Stimulated activated CD4-positive, alpha-beta T cell treated with anti-CD3 and anti-CD28 coated beads, Interleukin-15, amount 100 ng/mL, for 1 hour (primary cell): ENCODE measurements around the gene RNASEH2A.

ENCODE experiments used
- DNase-seq, 2 donors: peaks; one replicate each; pipeline ENCODE4 v3.0.0-alpha.2; 2020; ENCODE audit warnings: low read depth in 1 of 2, low spot score in 1 of 2

Gene RNASEH2A

DNA sequence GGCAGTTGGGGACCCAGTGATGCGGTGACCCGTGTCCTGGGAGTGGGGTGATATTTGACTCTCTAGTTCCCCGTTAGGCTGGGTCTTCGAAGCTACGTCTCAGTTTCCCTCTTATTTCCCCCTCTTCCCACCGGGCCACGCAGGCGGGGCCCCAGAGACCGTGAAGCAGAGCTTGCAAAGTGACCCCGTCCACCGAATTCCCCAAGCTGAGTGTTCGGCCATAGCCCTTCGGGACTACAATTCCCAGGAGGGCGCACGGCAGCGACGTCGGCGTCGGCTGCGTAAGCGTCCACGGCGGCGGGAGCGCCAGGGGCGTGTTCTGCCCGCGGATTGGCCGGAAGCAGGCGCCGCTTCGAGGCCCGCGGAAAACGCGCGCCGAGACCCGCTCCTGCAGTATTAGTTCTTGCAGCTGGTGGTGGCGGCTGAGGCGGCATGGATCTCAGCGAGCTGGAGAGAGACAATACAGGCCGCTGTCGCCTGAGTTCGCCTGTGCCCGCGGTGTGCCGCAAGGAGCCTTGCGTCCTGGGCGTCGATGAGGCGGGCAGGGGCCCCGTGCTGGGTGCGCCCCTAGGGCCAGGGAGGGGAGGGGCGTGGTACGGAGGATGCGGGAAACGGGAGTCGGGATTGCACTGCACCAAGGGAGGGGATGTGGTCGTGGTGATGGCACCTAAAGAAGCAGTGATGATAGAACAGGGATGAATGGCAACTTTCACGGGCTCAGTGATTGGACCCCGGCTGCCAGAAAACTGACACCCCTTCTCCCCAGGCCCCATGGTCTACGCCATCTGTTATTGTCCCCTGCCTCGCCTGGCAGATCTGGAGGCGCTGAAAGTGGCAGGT lies at the start of gene RNASEH2A:
Gene RNASEH2A, plus strand, starts transcription at position 343 of the 840 bp plus-strand sequence. Its CDS starts 90 bp downstream, at position 433.
- peak; percentile 75 to 84 for DNase-seq

DNA sequence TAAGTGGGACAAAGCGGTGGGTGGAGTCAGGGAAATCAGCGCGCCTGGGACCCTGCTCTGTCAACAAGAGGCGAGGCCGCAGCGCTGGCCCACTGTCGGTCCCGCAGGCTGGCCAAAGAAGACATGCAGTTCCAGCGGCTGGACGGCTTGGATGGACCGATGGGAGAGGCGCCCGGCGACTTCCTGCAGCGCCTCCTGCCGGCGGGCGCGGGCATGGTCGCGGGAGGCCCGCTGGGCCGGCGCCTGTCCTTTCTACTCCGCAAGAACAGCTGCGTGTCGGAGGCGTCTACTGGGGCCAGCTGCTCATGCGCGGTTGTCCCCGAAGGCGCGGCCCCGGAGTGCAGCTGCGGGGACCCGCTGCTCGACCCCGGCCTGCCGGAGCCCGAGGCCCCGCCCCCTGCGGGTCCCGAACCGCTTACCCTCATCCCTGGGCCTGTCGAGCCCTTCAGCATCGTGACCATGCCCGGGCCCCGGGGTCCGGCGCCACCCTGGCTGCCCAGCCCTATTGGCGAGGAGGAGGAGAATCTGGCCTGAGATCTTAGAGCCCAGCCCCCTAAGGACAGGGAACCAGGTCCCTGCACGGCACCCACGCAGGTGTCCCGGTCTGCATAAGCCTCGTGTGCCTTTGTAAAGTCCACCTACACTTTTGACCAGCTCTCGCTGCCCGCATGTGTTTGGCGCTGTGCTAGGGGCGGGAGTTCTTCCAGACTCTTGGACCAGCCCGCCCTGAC lies 48.7 kb upstream of the RNASEH2A start:
- peak; percentile 43 to 59 for DNase-seq

DNA sequence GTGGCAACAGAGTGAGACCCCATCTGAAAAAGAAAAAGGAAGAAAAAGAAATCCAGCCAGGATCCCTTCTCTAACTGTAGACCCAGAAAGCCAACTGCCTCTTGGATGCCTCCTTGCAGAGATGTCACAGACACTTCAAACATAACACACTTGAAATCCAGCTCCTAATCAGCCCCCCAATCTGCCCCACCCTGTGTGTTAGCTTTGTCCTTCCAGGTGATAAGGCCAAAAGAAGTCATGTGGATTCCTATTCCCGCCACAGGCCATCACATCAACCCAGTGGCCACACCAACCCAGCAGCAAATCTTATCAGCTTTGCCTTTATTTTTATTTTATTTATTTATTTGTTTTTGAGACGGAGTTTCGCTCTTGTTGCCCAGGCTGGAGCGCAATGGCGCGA lies 46.7 kb upstream of the RNASEH2A start:
- no peak for DNase-seq

DNA sequence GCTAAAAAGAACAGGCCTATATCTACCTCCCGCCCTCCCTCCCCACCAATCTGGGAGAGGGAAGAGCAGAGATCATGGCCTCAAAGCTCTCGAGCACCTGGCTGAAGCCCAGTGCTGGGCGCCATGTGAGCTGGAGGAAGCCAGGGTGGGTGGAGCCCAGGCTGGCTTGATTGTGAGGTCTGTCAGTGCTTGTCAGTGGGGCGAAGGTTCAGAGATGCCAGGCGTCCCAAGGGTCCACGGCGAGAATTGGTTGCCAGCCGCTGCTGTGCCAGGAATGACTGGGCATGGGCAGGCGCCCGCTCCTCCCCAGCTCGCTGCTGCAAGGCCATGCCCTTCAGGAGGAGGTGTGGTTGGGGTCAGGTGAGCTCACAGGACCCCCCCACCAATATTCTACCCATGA lies 43.3 kb upstream of the RNASEH2A start:
- no peak for DNase-seq

DNA sequence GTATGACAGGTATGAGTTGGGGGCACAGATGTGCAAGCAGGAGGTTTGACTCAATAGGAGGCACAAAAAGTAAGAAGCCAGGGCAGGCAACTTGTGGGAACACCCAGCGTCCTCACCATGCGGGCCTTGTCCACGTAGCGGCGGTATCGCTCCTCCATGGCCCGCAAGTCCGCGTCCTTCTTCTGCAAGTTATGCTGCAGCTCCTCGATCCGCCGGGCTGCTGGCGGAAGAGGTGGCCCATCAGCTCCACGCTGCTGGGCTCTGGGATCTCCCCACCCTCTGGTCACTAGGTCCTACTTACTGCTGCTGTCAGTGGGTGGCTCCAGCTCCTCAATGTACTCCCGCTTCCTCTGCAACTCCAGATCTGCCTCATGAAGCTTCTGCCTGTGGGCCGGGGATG lies 41.7 kb upstream of the RNASEH2A start:
- no peak for DNase-seq

DNA sequence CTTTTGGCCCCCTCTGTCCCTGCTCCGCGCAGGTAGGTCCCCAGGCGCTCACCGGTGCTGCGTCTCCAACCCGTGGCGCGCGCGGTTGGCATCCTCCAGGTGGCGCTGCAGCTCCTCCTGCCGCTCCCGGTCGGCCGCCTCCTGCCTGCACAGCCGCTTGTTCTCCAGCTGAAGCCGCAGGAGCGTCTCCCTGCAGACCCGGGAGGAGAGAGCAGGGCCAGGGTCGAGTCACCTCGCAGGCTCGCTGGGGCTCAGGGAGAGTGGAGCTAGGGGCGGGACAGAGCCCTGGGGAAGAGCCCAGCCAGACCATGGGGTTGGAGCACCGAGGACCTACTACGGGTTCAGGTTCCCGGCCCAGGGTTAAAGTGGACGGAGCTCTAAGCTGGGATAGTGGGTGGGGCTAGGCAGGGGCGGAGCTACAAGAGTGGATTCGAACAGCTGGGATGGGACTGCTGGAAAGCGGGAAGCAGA lies 40.3 kb upstream of the RNASEH2A start:
- peak in 1 of 2 donors; percentile 66 for DNase-seq

DNA sequence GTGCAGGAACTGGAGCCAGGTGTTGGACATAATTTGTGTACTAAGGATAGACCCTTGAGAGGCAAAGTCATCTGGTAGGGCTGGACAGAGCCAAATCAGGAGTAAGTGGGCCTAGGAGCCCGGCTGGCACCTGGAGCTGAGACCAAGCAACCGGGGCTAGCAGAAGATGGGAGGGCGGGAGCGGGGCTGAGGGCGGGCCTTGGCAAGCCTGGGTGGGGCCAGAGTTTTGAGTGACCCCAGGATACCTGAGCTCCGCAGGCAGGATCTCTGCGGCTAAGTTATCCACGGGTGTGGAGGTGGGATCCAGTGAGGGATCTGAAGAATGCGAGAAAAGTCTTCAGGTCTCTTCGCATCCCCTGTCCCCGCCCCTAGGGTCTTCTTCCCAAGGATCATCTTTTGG lies 39.2 kb upstream of the RNASEH2A start:
- DNase-seq: no peak

DNA sequence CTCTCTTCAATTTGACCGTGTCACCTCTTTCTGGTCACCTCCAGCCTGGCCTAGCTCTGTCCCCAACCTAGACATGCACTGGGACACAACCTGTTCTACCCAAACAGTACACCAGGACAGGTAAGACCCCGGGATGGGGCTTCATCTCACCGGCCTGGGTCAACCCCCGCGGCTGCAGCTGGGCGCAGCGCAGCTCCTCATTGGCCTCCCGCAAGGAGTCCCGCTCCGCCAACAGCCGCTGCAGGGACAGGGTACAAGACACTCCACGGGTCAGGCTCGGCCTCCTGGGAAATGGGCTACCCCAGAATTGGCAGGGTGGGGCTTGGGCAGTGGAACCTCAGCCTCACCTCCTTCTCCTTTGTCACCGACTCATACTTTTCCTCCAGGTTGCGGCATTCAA lies 38.7 kb upstream of the RNASEH2A start:
- no peak for DNase-seq

DNA sequence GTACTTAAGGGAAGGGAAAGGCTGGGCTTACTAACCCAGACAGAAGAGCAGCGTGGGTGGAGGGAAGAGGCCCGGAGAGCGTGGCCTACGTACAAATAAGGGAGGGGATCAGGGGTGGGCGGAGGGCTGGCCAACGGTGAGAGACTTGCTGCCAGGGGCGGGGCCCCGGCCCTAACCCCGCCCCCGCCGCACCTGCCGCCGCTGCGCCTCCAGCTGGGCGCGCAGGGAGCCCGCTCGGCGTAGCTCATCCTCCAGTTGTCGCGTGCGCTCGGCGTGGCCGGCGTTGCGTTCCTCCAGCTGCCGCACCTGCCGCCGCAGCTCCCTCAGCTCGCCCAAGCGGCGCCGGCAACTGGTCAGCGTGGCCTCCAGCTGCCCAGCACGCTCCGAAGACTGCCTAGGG lies 36.7 kb upstream of the RNASEH2A start:
- no peak for DNase-seq

DNA sequence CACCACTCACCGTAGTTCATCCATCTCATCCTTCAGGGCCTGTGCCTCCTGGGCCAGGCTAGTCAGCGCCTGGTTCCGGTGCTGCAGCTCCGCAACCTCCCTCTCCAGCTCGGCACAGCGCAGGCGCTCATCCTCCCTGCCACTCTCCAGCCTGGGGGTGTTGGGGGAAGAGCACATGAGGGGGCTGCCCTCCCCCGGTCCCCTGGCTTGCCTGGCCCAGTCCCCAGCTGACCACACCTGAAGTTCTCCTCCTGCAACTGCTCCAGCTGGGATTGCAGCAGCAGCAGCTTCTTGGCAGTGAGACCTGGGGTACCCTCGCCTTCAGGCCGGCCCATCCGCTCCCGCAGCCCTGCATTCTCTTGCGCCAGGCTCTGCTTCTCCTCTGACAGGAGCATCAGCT lies 35.5 kb upstream of the RNASEH2A start:
- DNase-seq: no peak

DNA sequence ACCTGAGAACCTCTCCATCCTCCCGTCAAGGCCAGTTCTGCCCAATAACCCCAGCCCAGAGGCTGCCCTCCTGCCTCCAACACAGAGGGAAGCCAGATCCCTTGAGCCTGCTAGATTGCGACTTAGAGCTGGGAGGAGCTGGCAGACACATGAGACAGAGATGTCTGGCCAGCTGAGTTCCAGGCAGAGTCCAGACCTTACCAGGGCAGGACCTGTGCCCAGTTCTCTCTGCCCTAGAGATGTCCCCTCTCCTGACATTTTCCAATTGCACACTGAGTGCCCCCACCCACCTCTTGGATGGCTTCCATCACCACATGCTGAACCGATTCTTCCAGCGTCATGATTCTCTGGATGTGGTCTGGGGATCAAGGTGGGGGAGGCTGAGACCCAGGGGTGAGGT lies 34.1 kb upstream of the RNASEH2A start:
- DNase-seq: no peak

DNA sequence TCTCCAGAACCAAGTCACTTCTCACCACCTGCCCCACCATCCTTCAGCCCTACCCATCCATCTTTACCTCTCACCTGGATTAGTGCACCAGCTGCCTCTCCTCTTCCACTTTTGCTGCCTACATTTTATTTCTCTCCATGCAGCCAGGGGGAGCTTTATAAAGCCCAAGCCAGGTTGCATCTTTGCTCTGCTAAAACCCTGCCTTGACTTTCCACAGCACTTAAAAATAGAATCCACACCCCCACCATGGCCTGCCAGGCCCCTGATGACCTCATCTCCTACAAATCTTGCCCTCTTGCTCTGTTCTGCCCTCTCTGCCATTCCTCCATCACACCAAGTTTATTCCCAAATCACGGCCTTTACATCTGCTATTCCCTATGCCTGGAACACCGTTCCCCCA lies 32.8 kb upstream of the RNASEH2A start:
- DNase-seq: no peak

DNA sequence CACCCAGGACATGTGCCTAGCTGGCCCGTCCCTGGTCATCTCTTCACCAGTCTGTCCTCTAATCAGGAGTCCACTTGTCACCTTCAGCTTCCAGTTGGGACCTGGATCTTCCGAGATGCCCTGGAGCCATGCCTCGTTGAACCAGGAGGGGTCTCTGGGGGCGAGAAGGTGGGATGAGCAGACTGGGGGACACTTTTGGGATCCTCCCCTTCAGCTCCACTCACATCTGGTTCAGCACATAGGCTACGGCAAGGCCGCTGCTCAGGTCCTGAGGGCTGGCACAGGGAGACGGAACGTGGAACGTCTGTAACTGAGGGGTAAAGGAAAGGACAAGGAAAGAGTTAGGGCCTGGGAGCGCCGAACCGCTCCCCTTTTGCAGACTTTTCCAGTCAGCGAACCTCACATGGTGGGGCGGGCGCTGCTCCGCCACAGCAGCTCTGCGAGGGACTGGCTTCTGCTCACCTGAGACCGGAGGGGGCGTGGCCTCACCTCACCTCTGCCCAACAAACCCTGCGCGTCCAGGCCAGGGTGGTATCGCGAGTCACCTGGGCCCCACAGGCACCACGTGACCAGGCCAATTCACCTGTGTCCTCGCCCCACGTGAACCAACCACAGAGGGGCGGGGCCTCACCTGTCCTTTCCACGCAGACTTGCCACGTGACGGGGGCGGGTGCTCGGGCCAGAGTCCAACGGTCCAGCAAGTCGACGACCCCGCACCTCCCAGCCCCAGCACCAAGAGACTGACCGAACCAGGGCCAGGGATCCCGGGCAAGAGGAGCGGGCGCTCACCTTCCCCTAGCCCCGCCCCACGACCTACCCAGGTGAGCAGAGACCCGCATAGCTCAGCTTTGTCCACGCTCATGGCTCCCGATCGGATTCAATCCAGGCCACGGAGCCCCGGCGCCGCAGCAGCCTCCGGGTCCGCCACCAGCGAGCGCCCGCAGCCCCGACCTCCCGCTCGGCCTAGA lies 31.5 kb upstream of the RNASEH2A start, which contains the start of gene HOOK2:
Gene HOOK2, minus strand, starts transcription at position 965 of the 968 bp plus-strand sequence. Its CDS starts 103 bp downstream, at position 862.
- DNase-seq: no peak

DNA sequence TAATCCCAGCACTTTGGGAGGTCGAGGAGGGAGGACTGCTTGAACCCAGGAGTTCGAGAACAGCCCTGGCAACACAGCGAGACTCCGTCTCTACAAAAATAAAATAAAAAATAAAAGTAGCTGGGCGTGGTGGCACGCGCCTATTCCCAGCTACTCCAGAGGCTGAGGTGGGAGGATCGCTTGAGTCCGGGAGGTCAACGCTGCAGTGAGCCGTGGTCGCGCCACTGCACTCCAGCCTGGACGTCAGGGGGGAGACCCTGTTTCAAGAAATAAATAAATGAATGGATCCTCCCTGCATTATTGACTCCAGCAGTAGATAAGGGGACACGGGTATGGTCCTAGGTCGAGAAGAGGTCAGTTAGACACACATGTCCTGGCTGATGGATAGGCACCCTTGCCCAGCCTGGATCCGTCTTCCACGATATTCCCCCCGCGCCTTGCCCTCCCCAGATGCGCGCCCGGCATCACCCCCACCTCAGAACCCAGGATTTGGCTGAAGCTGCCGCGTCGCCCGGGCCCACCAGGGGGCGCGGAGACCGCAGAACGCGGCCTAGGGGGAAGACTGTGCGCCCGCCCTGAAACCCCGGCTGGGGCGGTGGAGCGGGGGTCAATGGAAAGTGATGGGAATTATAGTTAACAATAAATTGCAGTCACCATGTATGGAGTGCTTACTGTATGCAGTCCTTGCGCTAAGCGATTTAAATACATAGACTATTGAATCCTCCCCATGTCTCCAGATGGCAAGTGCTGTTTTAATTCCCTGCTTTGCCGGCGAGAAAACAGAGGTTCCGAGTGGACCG lies 29.0 kb upstream of the RNASEH2A start:
- peak; percentile 65 to 78 for DNase-seq

DNA sequence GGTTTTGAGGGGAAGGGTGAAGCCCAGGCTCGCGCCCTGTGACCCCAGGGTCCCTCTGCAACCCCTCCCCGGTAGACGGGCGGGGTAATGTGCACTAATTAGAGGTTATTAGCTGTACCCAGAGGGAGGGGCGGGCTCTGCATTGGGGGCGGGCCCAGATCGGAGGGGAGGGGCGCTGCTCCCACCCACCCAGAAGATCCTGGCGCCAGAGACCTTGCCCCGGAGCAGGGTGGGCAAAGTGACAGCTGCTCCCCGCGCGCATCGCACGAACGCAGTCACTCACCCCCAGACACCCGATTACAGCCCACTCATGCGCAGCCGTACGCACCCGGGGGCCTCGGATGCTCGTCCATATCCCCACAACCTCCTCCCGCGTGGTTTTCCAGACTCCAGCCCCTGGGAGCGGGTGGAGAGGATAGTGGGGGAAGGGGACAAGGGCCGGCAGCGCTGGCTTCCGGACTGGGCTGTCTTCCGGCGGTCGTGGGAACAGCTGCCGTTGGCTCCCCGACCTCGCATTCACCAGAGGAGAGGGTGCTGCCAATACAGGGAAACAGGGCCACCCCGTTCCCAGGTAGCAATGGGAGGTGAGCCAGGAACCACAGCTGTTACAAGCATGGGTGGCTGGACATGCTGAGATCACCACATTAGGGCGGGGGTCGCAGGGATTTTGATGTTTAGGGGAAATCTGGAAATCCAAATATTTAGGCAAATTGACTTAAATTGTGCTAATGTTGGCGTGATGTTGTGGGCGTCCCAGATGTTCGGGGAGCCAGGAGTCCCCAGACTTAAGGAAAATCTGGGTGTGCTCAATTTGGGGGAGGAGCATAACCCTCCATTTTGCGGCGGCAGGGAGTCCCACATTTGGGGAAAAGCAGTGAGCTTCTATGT lies 28.1 kb upstream of the RNASEH2A start:
- no peak for DNase-seq

DNA sequence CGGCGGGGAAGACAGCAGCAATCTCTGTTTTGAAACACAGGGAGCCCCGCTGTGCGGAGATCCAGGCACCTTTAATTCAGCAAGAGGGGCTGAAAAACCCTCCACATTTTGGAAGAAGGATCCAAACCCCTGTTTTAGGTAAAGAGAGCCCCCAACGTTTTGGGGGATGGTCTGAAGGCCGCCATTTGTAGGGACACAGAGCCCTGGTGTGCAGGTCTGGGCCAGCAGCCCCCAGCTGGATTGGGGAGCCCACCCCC lies 27.6 kb upstream of the RNASEH2A start:
- no peak for DNase-seq

DNA sequence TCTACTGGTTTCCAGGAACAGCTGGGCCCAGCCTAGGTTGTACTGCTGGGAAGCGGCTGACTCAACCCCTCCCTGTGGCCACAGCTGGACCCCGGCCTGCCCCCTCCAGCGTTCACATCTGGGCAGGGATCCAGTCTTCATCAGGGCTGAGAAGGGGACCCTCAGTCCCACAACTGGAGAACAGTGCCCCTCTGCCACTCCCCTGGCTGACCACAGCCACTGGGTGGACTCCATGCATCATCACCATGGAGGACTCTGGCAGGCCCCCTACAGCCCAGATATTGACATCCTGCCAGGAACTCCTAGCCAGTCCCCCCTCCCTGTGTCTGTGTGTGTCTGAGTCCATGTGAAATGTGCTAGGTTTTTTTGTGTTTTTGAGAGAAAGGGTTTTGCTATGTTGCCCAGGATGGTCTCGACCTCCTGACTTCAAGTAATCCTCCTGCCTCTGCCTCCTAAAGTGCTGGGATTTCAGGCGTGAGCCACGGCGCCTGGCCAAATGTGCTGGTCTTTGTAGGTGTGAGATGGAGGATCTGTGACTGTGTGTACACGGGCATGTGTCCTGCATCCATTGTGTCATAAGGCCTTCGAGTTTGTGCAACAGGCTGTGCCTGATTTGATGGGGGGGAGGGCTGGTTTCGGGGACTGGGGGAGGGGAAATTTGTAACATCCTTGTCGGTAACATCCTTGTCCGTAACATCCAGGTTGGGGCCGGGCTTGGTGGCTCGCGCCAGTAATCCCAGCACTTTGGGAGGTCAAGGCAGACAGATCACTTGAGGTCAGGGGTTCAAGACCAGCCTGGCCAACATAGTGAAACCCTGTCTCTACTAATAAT lies 27.0 kb upstream of the RNASEH2A start:
- no peak for DNase-seq

DNA sequence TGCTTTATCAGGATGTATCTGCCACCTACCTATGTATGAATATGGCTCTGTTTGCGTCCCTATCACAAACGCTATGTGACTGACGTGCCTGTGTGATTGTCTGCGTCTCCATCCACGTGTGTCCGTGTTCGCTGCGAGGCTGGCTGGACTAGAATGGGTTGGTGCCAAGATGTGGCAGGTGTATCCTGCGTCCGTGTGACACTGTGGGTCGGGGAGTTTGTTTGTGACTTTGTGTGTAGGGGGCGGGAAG lies 24.3 kb upstream of the RNASEH2A start:
- DNase-seq: no peak
